ENCODE results near the gene ASS1.

DNA sequence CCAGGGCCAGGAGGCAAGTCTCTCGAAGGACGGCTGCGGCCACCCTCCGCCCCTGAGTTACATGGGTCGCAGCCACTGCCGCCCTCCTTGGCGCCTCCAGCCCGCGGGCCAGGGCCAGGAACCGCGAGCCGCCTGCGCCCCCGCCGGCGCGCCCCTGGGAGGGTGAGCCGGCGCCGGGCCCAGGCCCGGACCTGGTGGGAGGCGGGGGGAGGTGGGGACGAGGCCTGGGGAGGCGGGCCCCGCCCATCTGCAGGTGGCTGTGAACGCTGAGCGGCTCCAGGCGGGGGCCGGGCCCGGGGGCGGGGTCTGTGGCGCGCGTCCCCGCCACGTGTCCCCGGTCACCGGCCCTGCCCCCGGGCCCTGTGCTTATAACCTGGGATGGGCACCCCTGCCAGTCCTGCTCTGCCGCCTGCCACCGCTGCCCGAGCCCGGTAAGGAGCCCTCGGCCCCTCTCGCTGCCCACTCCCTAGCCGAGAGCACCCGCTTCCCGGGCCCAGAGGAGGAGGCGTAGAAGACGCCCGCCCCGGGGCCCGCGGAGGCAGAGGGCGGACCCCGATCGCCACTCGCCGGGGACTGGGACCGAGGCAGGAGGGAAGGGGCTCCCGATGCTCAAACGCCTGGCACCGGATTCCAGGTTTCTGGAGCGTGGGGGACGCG is at the start of gene ASS1:
- TF ChIP-seq CTCF (IDR thresholded peaks at IDR 0.05; ENCODE audit: low read depth, low read length, poor library complexity, severe bottlenecking), result no peak
- TF ChIP-seq EZH2phosphoT487 (IDR thresholded peaks at IDR 0.05; ENCODE audit: borderline replicate concordance, low read length), result no peak
